BJ (cell line): Measurements from ENCODE around the gene KLHDC7B. TPM values are rescaled to one million over a fixed set of nuclear protein-coding genes. Genes with fewer than 3 reads are reported as not detected.

Experiments used
- CTCF ChIA-PET: fragments of 350-600 bp; formaldehyde crosslinking; extraction: SDS; loops from one replicate; lab custom pipeline; 2021; ENCODE audit warnings: antibody characterized with exemption, inconsistent platforms; lab: Yijun Ruan, JAX
- POLR2A ChIA-PET: fragments of 300-600 bp; sonication (Branson Sonifier 250); formaldehyde crosslinking; extraction: SDS; loops from one replicate; lab custom pipeline; 2021; ENCODE audit warnings: antibody characterized with exemption; lab: Charles Lee
- DNase-seq: peaks from one replicate; pipeline ENCODE4 v3.0.0-alpha.2; 2011; ENCODE audit warnings: low read depth
- H3K27me3 ChIP-seq: 2 replicates; pipeline ENCODE4 v1.6.0; 2011; ENCODE audit warnings: low read length; ENCODE audit not compliant: control insufficient read depth, insufficient read depth
- H3K36me3 ChIP-seq: 2 replicates; pipeline ENCODE4 v1.5.1; 2011; ENCODE audit warnings: low read length; ENCODE audit not compliant: control insufficient read depth, insufficient read depth
- H3K4me3 ChIP-seq: 2 replicates; pipeline ENCODE4 v1.5.1; 2011; ENCODE audit warnings: low read depth, mild to moderate bottlenecking, control low read depth, low read length
- polyA plus RNA-seq: library from polyadenylated mRNA; depleted of rRNA; stranded (reverse); fragments of >200 nt; gene quantifications from 2 replicates; pipeline ENCODE4 v1.2.3, GENCODE V29; 2011
- TF ChIP-seq, protein P1 (sequence below): IDR thresholded peaks from 2 replicates; pipeline ENCODE4 v1.5.1; 2011; ENCODE audit warnings: low read depth, mild to moderate bottlenecking, control low read depth, inconsistent platforms, low read length, moderate library complexity; ENCODE audit not compliant: insufficient read depth

Gene KLHDC7B
- polyA plus RNA-seq, 1 experiment: 0.34 TPM

- TF ChIP-seq, protein P1, sequence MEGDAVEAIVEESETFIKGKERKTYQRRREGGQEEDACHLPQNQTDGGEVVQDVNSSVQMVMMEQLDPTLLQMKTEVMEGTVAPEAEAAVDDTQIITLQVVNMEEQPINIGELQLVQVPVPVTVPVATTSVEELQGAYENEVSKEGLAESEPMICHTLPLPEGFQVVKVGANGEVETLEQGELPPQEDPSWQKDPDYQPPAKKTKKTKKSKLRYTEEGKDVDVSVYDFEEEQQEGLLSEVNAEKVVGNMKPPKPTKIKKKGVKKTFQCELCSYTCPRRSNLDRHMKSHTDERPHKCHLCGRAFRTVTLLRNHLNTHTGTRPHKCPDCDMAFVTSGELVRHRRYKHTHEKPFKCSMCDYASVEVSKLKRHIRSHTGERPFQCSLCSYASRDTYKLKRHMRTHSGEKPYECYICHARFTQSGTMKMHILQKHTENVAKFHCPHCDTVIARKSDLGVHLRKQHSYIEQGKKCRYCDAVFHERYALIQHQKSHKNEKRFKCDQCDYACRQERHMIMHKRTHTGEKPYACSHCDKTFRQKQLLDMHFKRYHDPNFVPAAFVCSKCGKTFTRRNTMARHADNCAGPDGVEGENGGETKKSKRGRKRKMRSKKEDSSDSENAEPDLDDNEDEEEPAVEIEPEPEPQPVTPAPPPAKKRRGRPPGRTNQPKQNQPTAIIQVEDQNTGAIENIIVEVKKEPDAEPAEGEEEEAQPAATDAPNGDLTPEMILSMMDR: no peak
- peaks cover 27% of the 10 kb centered on the region for H3K36me3 ChIP-seq
- H3K4me3 ChIP-seq: peak overlapping the region; percentile 99
- ChIA-PET CTCF (interaction anchor here (3.1 kb wide), 1 partner anchor 9 kb away, joined by 13 read pairs; no protein-coding TSS in a partner anchor), POLR2A (no interaction called here)
- DNase-seq: no peak
- no peaks in the 10 kb centered on the region for H3K27me3 ChIP-seq
These were observed 39.7 kb upstream of the KLHDC7B start for GRCh38 chr22:50505776-50506610.

DNA sequence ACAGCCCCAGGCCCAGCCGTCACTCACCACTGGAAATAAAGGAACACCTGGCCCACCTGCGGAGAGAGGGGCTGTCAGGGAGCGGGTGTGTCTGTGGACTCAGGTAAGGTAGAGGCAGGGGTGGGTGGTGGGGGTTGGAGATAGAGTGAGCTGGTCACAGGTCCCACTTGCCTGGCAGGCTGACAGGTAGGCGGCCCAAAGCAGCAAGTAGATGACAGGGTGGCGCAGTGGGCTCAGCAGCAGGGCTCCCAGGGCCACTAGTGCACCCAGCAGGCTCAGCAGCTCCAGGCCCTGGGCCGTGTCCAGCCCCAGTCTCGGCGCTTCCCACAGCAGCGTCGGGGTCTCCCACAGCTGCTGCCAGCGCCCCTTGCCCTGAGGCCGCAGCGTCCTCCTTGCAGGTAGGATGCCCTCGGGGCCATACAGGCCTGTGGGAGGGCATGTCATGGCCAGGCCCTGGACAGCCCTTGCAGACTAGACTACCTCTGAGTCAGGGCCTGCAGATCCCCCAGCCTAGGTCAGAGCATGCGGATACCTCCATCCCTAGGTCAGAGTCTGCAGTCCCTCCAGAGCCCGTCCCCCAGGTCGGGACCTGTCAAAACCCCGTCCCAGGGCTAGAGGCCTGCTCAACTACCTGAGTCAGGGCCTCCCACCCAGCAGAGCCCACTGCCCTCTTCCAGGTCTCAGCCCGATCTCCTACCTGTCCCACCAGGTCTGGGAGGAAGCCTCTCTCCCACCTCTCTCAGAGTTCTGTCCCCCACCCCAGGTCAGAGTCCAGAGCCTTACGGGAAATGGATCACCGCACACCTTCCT, 38.9 kb upstream of the KLHDC7B start:
- H3K27me3 ChIP-seq: no peaks in the 10 kb centered on the region
- POLR2A ChIA-PET: no interaction called here
- CTCF ChIA-PET: interaction anchor here (1.1 to 3.1 kb wide), 3 partner anchors 9 to 165 kb away, joined by 3 to 13 read pairs (median 10); partner anchors contain the start of gene SCO2
- TF ChIP-seq, protein P1: no peak
- peaks cover 27% of the 10 kb centered on the region for H3K36me3 ChIP-seq
- peak overlapping the region; percentile 99 for H3K4me3 ChIP-seq
- DNase-seq: no peak

- peak within 1 kb of the TSS; percentile 99 for H3K4me3 ChIP-seq
- ChIA-PET CTCF (interaction anchor here (1.1 to 3.1 kb wide), 3 partner anchors 10 to 165 kb away, joined by 3 to 13 read pairs (median 10); partner anchors contain the start of gene SCO2), POLR2A (interaction anchor here (0.6 to 1.1 kb wide), 3 partner anchors 14 to 22 kb away, joined by 3 to 9 read pairs (median 4); partner anchors contain the start of genes SCO2 and TYMP)
- DNase-seq: no peak
- TF ChIP-seq, protein P1: no peak
- no peaks in the 10 kb centered on the region for H3K27me3 ChIP-seq
- peaks cover 25% of the 10 kb centered on the region for H3K36me3 ChIP-seq
These were observed 38.2 kb upstream of the KLHDC7B start, which contains the start of gene LMF2 for GRCh38 chr22:50507421-50507990. Gene LMF2, minus strand, starts transcription at chr22:50507702. Its CDS starts 27 bp downstream, at chr22:50507675.

DNA sequence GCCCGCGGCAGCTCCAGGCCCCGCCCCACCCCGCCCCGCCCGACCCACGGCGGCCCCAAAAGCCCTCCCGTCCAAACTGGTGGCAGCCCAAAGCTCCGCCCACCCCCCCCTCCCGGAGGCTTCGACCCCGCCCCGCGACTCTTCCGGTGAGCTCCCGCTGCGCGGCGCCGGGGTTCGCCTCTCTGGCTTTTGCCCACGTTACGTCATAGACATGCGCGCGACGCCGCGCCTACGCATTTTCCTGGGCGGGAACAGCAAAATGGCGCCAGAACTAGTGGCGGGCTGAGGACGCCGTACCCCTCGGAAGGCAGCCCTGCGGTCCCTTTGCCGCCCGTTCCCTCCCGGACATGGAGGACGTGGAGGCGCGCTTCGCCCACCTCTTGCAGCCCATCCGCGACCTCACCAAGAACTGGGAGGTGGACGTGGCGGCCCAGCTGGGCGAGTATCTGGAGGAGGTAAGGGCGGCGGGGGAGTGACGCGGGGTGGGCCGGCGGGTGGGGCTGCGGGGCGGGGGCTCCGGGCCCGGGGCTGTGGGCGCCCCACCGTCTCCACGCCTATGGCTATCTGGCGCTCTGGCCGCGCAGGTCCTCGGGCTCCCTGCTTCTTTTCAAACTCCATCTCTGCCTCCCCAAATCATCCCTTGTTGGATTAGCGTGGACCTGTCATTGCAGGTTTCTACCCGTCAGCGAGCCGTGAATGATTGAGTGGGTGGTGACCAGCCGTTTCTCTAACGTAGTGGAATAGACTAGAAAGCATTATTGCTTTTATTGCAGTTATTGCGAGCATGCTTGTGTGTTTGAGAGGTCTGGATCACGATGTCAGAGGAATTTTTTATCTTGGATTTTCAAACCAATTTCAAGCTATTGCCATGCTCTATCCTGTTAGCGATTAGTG, 37.5 kb upstream of the KLHDC7B start, which contains the start of gene NCAPH2:
Gene NCAPH2, plus strand, starts transcription at position 234 of the 894 bp plus-strand sequence. Its CDS starts 114 bp downstream, at position 348.
- TF ChIP-seq, protein P1: 0 out of 2 replicates have a peak, but pooled peaks have one; percentile 6
- ChIA-PET CTCF (interaction anchor here (1.1 to 3.1 kb wide), 4 partner anchors 11 to 166 kb away, joined by 3 to 13 read pairs (median 9); partner anchors contain the start of gene SCO2), POLR2A (interaction anchor here (0.6 to 1.1 kb wide), 3 partner anchors 13 to 22 kb away, joined by 3 to 9 read pairs (median 4); partner anchors contain the start of genes SCO2 and TYMP)
- DNase-seq: peak; percentile 55
- H3K4me3 ChIP-seq: peak within 1 kb of the TSS; percentile 99
- peaks cover 20% of the 10 kb centered on the region for H3K36me3 ChIP-seq
- H3K27me3 ChIP-seq: no peaks in the 10 kb centered on the region
